IPS-18a (cell line): ENCODE results near the gene ZNF827.

Source experiments
- H3K27ac ChIP-seq: one replicate; pipeline ENCODE4 v1.5.1; 2013; ENCODE audit warnings: low read length
- H3K27me3 ChIP-seq: one replicate; pipeline ENCODE4 v1.6.1; 2013; ENCODE audit warnings: mild to moderate bottlenecking, low read length; ENCODE audit not compliant: control insufficient read depth, insufficient read depth
- H3K36me3 ChIP-seq: one replicate; pipeline ENCODE4 v1.6.1; 2013; ENCODE audit warnings: low read depth, low read length; ENCODE audit not compliant: control insufficient read depth
- H3K4me1 ChIP-seq: one replicate; pipeline ENCODE4 v1.6.1; 2013; ENCODE audit warnings: low read depth, low read length; ENCODE audit not compliant: control insufficient read depth
- H3K4me3 ChIP-seq: one replicate; pipeline ENCODE4 v1.5.1; 2013; ENCODE audit warnings: low read length
- H3K9ac ChIP-seq: one replicate; pipeline ENCODE4 v1.6.1; 2013; ENCODE audit warnings: mild to moderate bottlenecking, low read length, moderate library complexity
- H3K9me3 ChIP-seq: one replicate; pipeline ENCODE4 v1.6.1; 2013; ENCODE audit warnings: low read depth, low read length; ENCODE audit not compliant: control insufficient read depth

The ZNF827 gene

DNA sequence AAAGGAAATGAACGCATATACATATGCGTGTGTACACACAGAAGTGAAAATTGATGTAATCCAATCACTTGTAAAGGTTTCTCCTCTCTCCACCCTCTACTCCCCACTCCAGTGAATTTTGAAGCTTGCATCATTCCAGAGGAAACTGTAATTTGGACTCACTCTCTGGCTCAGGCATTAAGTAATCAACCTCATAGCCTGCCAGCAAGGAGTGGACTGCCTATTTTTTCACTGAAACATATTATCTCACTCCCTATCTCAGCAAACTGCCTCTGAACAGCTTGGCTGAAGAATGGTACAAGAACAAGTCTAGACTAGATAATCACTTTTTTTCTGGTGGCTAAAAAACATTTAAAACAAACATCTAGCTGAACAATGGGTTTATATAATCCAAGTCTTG is 134.5 kb downstream of the ZNF827 start:
- no peak overlapping the region for H3K9ac ChIP-seq
- H3K4me1 ChIP-seq = peaks cover 28% of the 10 kb centered on the region
- H3K27ac ChIP-seq = no peak overlapping the region
- no peaks in the 10 kb centered on the region for H3K9me3 ChIP-seq
- peaks cover 4% of the 10 kb centered on the region for H3K36me3 ChIP-seq
- H3K27me3 ChIP-seq = no peaks in the 10 kb centered on the region
- no peak overlapping the region for H3K4me3 ChIP-seq

- no peaks in the 10 kb centered on the region for H3K9me3 ChIP-seq
Observed at GRCh38 chr4:145799223-145799622, 139.4 kb downstream of the ZNF827 start.

DNA sequence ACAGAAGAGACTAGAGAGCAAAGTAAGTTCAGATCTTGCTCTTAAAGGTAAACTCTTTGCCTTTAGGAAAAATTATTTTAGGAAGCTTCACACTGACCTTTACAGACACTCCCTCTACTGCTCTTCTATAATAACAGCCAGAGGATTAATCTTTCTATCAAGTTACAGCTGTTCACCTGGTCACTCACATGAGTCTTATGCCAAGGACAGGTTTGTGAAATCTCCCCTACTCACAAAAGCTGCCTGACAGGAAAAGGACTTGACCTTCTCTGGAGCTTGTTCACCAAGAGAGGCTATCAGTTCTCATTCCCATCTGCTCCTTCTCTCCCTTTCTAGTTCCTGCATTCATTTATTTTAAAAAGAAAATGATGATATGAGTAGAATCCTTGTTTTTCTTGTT is 141.3 kb downstream of the ZNF827 start:
- no peaks in the 10 kb centered on the region for H3K27me3 ChIP-seq
- H3K9me3 ChIP-seq = no peaks in the 10 kb centered on the region
- H3K4me1 ChIP-seq = peaks cover 9% of the 10 kb centered on the region
- H3K4me3 ChIP-seq = no peak overlapping the region
- H3K36me3 ChIP-seq = no peaks in the 10 kb centered on the region
- H3K27ac ChIP-seq = no peak overlapping the region
- H3K9ac ChIP-seq = no peak overlapping the region

More at GRCh38 chr4:145799223-145799622, 139.4 kb downstream of the ZNF827 start:
- H3K4me1 ChIP-seq = peaks cover 11% of the 10 kb centered on the region
- H3K36me3 ChIP-seq = peaks cover 3% of the 10 kb centered on the region
- H3K4me3 ChIP-seq = no peak overlapping the region
- no peaks in the 10 kb centered on the region for H3K27me3 ChIP-seq
- no peak overlapping the region for H3K9ac ChIP-seq
- no peak overlapping the region for H3K27ac ChIP-seq

DNA sequence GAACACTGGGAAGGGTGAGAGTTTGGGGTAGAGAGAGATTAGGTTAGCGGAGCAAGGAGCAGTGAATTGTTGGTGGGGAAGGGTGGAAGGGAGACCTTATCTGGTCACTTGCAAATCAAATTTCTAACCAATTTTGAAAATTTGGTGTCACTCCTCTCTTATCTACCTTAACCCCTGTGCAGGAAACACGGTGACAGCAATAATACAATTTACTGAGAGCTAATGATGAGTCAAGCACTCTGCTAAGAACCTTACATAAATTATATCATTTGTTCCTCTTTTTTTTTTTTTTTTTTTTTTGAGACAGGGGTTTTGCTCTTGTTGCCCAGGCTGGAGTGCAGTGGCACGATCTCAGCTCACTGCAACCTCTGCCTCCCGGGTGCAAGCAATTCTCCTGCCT is 142.3 kb downstream of the ZNF827 start:
- Histone ChIP-seq H3K4me1 (peaks cover 7% of the 10 kb centered on the region), H3K27me3 (no peaks in the 10 kb centered on the region), H3K9me3 (no peaks in the 10 kb centered on the region), H3K36me3 (no peaks in the 10 kb centered on the region), H3K4me3 (no peak overlapping the region), H3K9ac (no peak overlapping the region), H3K27ac (no peak overlapping the region)

DNA sequence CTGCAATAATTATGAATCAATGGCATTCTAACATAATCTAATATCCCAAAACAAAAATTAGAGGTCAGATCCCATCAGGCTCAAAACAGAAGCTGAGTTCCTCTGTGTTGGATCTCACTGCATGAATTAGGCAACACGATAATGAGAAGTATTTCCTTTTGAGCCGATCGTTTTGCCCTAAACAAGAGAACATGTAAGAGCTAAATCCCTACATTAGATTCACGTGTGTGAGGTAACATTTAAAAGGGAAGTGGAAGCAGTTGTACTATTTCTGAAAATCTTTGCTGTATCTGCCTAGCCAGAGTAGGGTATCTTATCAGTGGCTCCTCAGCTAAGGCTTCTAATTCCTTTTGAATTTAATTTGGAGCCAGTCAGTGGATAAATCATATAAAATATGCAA is 143.1 kb downstream of the ZNF827 start:
- Histone ChIP-seq H3K9me3 (no peaks in the 10 kb centered on the region), H3K4me3 (no peak overlapping the region), H3K4me1 (peaks cover 7% of the 10 kb centered on the region), H3K27ac (no peak overlapping the region), H3K27me3 (no peaks in the 10 kb centered on the region), H3K9ac (no peak overlapping the region), H3K36me3 (no peaks in the 10 kb centered on the region)

DNA sequence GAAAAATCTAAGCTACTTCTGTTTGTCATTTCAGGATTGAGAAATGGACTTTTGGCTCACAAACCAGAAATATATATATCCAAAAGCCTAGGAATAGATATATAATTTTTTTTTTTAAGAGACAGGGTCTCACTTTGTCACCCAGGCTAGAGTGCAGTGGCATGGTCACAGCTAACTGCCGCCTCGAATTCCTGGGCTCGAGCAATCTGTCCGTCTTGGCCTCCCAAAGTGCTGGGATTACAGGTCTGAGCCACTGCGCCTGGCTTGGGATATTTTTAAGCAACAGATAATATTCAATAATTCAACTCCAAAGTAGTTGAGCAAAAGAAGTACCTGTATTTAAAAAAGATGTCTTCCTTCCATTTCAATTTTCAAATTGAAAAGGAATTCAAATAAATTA is 146.2 kb downstream of the ZNF827 start:
- Histone ChIP-seq H3K9me3 (no peaks in the 10 kb centered on the region), H3K27me3 (no peaks in the 10 kb centered on the region), H3K9ac (no peak overlapping the region), H3K36me3 (no peaks in the 10 kb centered on the region), H3K27ac (no peak overlapping the region), H3K4me3 (no peak overlapping the region), H3K4me1 (peaks cover 7% of the 10 kb centered on the region)

DNA sequence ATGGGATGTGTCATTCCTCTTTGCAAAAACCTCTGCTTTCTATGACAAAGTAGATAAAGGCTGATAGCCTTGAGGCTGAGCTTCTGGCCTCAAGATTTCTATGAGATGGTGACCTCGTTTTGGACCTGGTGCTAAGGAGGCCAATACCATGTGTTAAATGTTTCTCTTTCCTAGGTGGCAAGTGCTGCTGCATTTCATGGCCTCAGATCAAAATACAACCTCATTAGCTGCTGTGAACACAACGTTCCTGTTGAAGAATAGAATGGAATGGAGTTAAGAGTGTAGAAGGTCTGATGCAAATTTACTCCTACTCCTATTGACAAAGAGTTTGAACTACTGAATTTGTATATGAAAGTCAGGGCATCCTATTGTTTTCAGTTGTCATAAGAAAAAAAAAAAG is 146.6 kb downstream of the ZNF827 start:
- Histone ChIP-seq H3K36me3 (no peaks in the 10 kb centered on the region), H3K9me3 (no peaks in the 10 kb centered on the region), H3K27me3 (no peaks in the 10 kb centered on the region), H3K27ac (no peak overlapping the region), H3K9ac (no peak overlapping the region), H3K4me3 (no peak overlapping the region), H3K4me1 (peaks cover 7% of the 10 kb centered on the region)

DNA sequence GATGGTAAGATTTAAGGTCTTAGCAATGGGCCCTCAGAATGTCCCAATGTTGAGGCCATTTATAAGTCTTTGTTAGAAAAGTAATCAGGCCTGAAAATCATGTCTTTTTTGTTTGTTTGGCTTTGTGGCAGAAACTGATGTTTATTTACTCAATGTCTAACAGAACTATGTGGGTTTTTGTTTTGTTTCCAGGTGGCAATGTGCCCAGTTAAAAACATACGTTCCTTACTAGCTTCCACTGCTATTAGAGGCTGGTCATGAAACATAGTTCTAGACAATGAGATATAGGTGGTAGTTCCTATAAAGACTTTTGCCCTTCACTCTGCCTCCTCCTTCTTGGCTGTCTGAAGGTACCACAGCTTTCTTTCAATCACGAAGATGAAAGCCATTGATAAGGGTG is 149.9 kb downstream of the ZNF827 start:
- H3K4me3 ChIP-seq = no peak overlapping the region
- peaks cover 7% of the 10 kb centered on the region for H3K4me1 ChIP-seq
- H3K27ac ChIP-seq = no peak overlapping the region
- H3K9me3 ChIP-seq = no peaks in the 10 kb centered on the region
- no peak overlapping the region for H3K9ac ChIP-seq
- H3K27me3 ChIP-seq = no peaks in the 10 kb centered on the region
- H3K36me3 ChIP-seq = no peaks in the 10 kb centered on the region

DNA sequence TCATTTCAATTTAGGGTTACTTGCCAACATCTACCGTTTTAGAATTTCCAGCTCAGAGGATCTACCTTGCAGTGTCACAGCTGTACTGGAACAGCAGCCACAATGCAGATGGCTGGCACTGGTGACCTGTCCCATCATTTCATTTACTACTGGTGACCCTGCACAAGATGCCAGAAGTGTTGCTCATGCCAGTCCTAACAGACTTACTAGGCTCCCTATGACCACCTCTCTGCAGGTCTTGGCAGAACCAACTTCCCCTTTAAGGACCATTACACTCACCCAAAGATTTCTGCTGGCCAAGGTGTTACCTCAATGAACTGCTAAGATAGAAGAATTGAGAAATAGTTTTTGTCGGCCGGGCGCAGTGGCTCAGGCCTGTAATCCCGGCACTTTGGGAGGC is 151.8 kb downstream of the ZNF827 start:
- Histone ChIP-seq H3K36me3 (no peaks in the 10 kb centered on the region), H3K27ac (no peak overlapping the region), H3K9me3 (no peaks in the 10 kb centered on the region), H3K27me3 (no peaks in the 10 kb centered on the region), H3K4me3 (no peak overlapping the region), H3K4me1 (peaks cover 3% of the 10 kb centered on the region), H3K9ac (no peak overlapping the region)

GRCh38 chr4:145786261-145786660 is 152.4 kb downstream of the ZNF827 start:
- Histone ChIP-seq H3K4me1 (no peaks in the 10 kb centered on the region), H3K36me3 (no peaks in the 10 kb centered on the region), H3K27me3 (no peaks in the 10 kb centered on the region), H3K9me3 (no peaks in the 10 kb centered on the region), H3K27ac (no peak overlapping the region), H3K9ac (no peak overlapping the region), H3K4me3 (no peak overlapping the region)

DNA sequence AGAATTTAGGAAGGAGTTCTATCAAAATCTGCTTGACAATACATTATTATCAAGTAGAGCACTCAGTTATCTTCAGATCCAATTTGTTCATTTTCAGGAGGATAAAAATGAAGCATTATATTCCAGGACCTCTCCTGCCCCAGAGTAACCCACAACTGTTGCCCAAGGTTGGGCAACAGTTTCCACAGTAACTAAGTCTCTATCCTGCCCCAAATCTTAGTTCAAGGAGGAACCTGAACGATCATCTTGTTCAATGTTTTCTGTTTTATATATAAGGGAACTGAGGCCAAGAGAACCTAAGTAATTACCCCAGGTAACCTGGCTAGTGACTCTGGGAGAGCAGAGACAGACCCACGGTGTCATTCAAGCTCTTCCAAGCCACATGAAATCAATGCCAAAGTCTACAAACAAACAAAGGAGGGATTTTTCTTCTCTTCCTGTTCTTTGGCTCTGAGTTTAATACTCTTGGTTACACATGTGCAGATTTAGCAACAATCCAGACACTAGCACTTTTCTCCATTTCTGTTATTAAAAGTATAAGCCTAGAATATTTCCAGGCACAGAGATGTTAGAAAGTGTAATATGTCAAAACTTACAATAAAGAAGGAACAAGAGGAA is 153.1 kb downstream of the ZNF827 start:
- H3K27ac ChIP-seq = no peak overlapping the region
- H3K9ac ChIP-seq = no peak overlapping the region
- no peaks in the 10 kb centered on the region for H3K36me3 ChIP-seq
- H3K4me3 ChIP-seq = no peak overlapping the region
- H3K9me3 ChIP-seq = no peaks in the 10 kb centered on the region
- H3K27me3 ChIP-seq = no peaks in the 10 kb centered on the region
- H3K4me1 ChIP-seq = no peaks in the 10 kb centered on the region

DNA sequence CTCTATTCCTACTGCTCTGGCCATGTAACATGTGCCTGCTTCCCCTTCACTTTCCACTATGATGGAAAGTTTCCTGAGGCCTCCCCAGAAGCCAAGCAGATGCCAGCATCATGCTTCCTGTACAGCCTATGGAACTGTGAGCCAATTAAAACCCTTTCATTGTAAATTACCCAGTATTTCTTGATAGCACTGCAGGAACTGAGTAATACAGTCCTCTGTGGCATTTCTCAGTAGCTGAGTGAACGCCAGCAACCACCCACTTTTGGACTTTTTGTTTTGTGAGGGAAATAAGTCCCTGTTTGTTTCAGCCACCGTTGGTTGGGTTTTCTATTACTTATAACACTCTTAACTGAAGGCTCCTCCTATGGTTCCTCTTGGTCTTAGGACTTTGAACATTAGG is 154.6 kb downstream of the ZNF827 start:
- Histone ChIP-seq H3K36me3 (peaks cover 3% of the 10 kb centered on the region), H3K27me3 (no peaks in the 10 kb centered on the region), H3K27ac (no peak overlapping the region), H3K9me3 (no peaks in the 10 kb centered on the region), H3K4me3 (no peak overlapping the region), H3K4me1 (peaks cover 8% of the 10 kb centered on the region), H3K9ac (no peak overlapping the region)
